OCI-LY1 (cell line): ENCODE data around the gene RTP1.
"Not testable (repeated sequence)": the region's sequence is repeated elsewhere in the genome, so short reads cannot be mapped to it uniquely, and the experiment has no call there.

Experiments used
- H2AFZ ChIP-seq: fragments of 200-600 bp; sonication (generic), shearing (Covaris generic); 2 replicates; pipeline ENCODE4 v1.6.0; 2014; ENCODE audit warnings: antibody characterized with exemption, mild to moderate bottlenecking, low read length
- H3F3A ChIP-seq: fragments of 200-600 bp; sonication (generic), shearing (Covaris generic); 2 replicates; pipeline ENCODE4 v1.6.0; 2014; ENCODE audit warnings: mild to moderate bottlenecking, antibody characterized with exemption, low read length, moderate library complexity; ENCODE audit not compliant: insufficient read depth
- H3K27ac ChIP-seq: fragments of 200-600 bp; sonication (generic); 2 replicates; pipeline ENCODE4 v1.5.1; 2014; ENCODE audit warnings: low read length, mixed run types, mild to moderate bottlenecking, low read depth; ENCODE audit not compliant: poor library complexity, severe bottlenecking
- H3K27me3 ChIP-seq: fragments of 200-600 bp; sonication (generic); 2 replicates; pipeline ENCODE4 v1.6.0; 2014; ENCODE audit warnings: antibody characterized with exemption, mild to moderate bottlenecking, low read length, moderate library complexity; ENCODE audit not compliant: insufficient read depth
- H3K36me3 ChIP-seq: fragments of 200-600 bp; sonication (generic); 2 replicates; pipeline ENCODE4 v1.6.1; 2014; ENCODE audit warnings: mild to moderate bottlenecking, antibody characterized with exemption, low read length, moderate library complexity, mixed read lengths; ENCODE audit not compliant: insufficient read depth
- H3K4me1 ChIP-seq: fragments of 200-600 bp; sonication (generic); 2 replicates; pipeline ENCODE4 v1.5.1; 2014; ENCODE audit warnings: mild to moderate bottlenecking, low read length, moderate library complexity; ENCODE audit not compliant: insufficient read depth, severe bottlenecking
- H3K4me2 ChIP-seq: fragments of 200-600 bp; sonication (generic), shearing (Covaris generic); 2 replicates; pipeline ENCODE4 v1.6.1; 2014; ENCODE audit warnings: low read length
- H3K4me3 ChIP-seq: fragments of 200-600 bp; sonication (generic); 2 replicates; pipeline ENCODE4 v1.5.1; 2014; ENCODE audit warnings: low read length, low read depth, mild to moderate bottlenecking, mixed read lengths; ENCODE audit not compliant: poor library complexity, severe bottlenecking
- H3K79me2 ChIP-seq: fragments of 200-600 bp; shearing (Covaris generic); 2 replicates; pipeline ENCODE4 v1.6.1; 2016; ENCODE audit warnings: mixed run types, low read length, mixed read lengths; ENCODE audit not compliant: insufficient read depth
- H3K9ac ChIP-seq: fragments of 200-600 bp; sonication (generic), shearing (Covaris generic); 2 replicates; pipeline ENCODE4 v1.6.1; 2014; ENCODE audit warnings: mild to moderate bottlenecking, low read length, mixed read lengths
- H3K9me2 ChIP-seq: fragments of 200-600 bp; sonication (generic), shearing (Covaris generic); 2 replicates; pipeline ENCODE4 v1.6.1; 2014; ENCODE audit warnings: low read depth, mild to moderate bottlenecking, low read length, mixed read lengths
- H3K9me3 ChIP-seq: fragments of 200-600 bp; shearing (Covaris generic); 2 replicates; pipeline ENCODE4 v1.6.1; 2014; ENCODE audit warnings: low read length, mixed read lengths
- H4K20me1 ChIP-seq: fragments of 200-600 bp; sonication (generic), shearing (Covaris generic); 2 replicates; pipeline ENCODE4 v1.6.0; 2016; ENCODE audit warnings: mild to moderate bottlenecking, low read length; ENCODE audit not compliant: insufficient read depth
- CTCF ChIP-seq: fragments of 200-600 bp; sonication (generic), shearing (Covaris generic); IDR thresholded peaks from 2 replicates; pipeline ENCODE4 v1.5.1; 2017; ENCODE audit warnings: mild to moderate bottlenecking, antibody characterized with exemption, low read length, moderate library complexity, mixed read lengths
- EZH2 ChIP-seq: fragments of 200-600 bp; sonication (generic), shearing (Covaris generic); IDR thresholded peaks from 2 replicates; pipeline ENCODE4 v1.8.0; 2017; ENCODE audit warnings: borderline replicate concordance, mixed run types, mild to moderate bottlenecking, antibody characterized with exemption, low read length, moderate library complexity, mixed read lengths

Gene RTP1

GRCh38 chr3:187193181-187193580 lies 4.1 kb upstream of the RTP1 start:
- H3K9me3 ChIP-seq: no peaks in the 10 kb centered on the region
- H4K20me1 ChIP-seq: no peaks in the 10 kb centered on the region
- peaks cover 17% of the 10 kb centered on the region for H3K4me1 ChIP-seq
- H3K27me3 ChIP-seq: peaks cover 10% of the 10 kb centered on the region
- H2AFZ ChIP-seq: no peak overlapping the region
- H3K79me2 ChIP-seq: no peaks in the 10 kb centered on the region
- TF ChIP-seq EZH2 (no peak), CTCF (no peak)
- no peaks in the 10 kb centered on the region for H3K9me2 ChIP-seq
- H3K36me3 ChIP-seq: no peaks in the 10 kb centered on the region
- H3F3A ChIP-seq: no peaks in the 10 kb centered on the region
- no peak overlapping the region for H3K9ac ChIP-seq
- no peak overlapping the region for H3K4me3 ChIP-seq
- H3K4me2 ChIP-seq: no peak overlapping the region
- H3K27ac ChIP-seq: no peak overlapping the region

GRCh38 chr3:187196573-187197334 lies 532 bp upstream of the RTP1 start:
- Histone ChIP-seq H3K79me2 (no peaks in the 10 kb centered on the region), H3K36me3 (no peaks in the 10 kb centered on the region), H3K4me2 (no peak overlapping the region), H3K4me3 (no peak overlapping the region), H3K4me1 (no peaks in the 10 kb centered on the region), H4K20me1 (no peaks in the 10 kb centered on the region), H3K9me3 (no peaks in the 10 kb centered on the region), H3K9me2 (no peaks in the 10 kb centered on the region), H3K27ac (no peak overlapping the region), H3K9ac (no peak overlapping the region), H3K27me3 (peaks cover 10% of the 10 kb centered on the region), H2AFZ (no peak overlapping the region), H3F3A (no peaks in the 10 kb centered on the region)
- TF ChIP-seq EZH2 (no peak), CTCF (no peak)

GRCh38 chr3:187198490-187198889 lies 1.2 kb downstream of the RTP1 start:
- Histone ChIP-seq H2AFZ (no peak overlapping the region), H3K9me3 (no peaks in the 10 kb centered on the region), H3K27ac (no peak overlapping the region), H3F3A (no peaks in the 10 kb centered on the region), H3K27me3 (peaks cover 4% of the 10 kb centered on the region; the same call in 1 of the 2 replicates), H3K9me2 (no peaks in the 10 kb centered on the region), H3K36me3 (no peaks in the 10 kb centered on the region), H3K79me2 (no peaks in the 10 kb centered on the region), H3K4me3 (no peak overlapping the region), H4K20me1 (no peaks in the 10 kb centered on the region), H3K4me2 (no peak overlapping the region), H3K4me1 (no peaks in the 10 kb centered on the region), H3K9ac (no peak overlapping the region)
- no peak for TF ChIP-seq CTCF
- no peak for TF ChIP-seq EZH2

GRCh38 chr3:187199463-187200050 lies 2.3 kb downstream of the RTP1 start:
- not testable (repeated sequence) for H2AFZ ChIP-seq, H3K36me3 ChIP-seq, H3K27me3 ChIP-seq, H3K27ac ChIP-seq, H3F3A ChIP-seq, H3K4me3 ChIP-seq, H3K4me1 ChIP-seq, H3K4me2 ChIP-seq, H3K79me2 ChIP-seq, H4K20me1 ChIP-seq, H3K9ac ChIP-seq, H3K9me3 ChIP-seq, H3K9me2 ChIP-seq
